ENCODE measurements around the gene PRKG1. TPM values are rescaled to one million over a fixed set of nuclear protein-coding genes. Genes with fewer than 3 reads are reported as not detected.

The PRKG1 gene
- total and polyA plus RNA-seq, 2 donors (not counting 1 experiment from before 2014, with no cell fraction given), result not detected

- Mint-ChIP-seq H3K27me3 (peaks cover 3% of the 10 kb centered on the region), H3K4me1 (no peaks in the 10 kb centered on the region), H3K9me3 (ENCODE audit: insufficient read depth) (no peaks in the 10 kb centered on the region), H3K27ac (no peak overlapping the region), H3K4me3 (no peak overlapping the region)
- Histone ChIP-seq H3K27me3 (replicated peaks in 1 of 4; ENCODE audit: control extremely low read depth in 1 of 4, control insufficient read depth in 3 of 4, insufficient read depth in 4 of 4, low read length in 3 of 4) (no peaks in the 10 kb centered on the region), H3K79me2 (ENCODE audit: control insufficient read depth, insufficient read depth, low read length) (no peaks in the 10 kb centered on the region), H3K4me2 (replicated peaks; ENCODE audit: low read depth, low read length, poor library complexity, severe bottlenecking) (no peak overlapping the region), H3K27ac (ENCODE audit: low read length in 2 of 2) (no peak overlapping the region), H2AFZ (ENCODE audit: insufficient read depth, low read depth, low read length, poor library complexity, severe bottlenecking) (no peak overlapping the region), H3K9ac (ENCODE audit: low read length) (no peak overlapping the region), H3K36me3 (replicated peaks in 1 of 2; ENCODE audit: control extremely low read depth in 1 of 2, control insufficient read depth in 1 of 2, extremely low read depth in 1 of 2, insufficient read depth in 2 of 2, low read length in 1 of 2) (no peaks in the 10 kb centered on the region), H4K20me1 (ENCODE audit: control insufficient read depth, insufficient read depth, low read length, poor library complexity, severe bottlenecking) (no peaks in the 10 kb centered on the region), H3K9me3 (ENCODE audit: control extremely low read depth in 1 of 3, control insufficient read depth in 2 of 3, insufficient read depth in 1 of 3, low read length in 2 of 3) (no peaks in the 10 kb centered on the region), H3K4me1 (ENCODE audit: control insufficient read depth in 2 of 2, insufficient read depth in 2 of 2, low read length in 2 of 2) (no peaks in the 10 kb centered on the region), H3K4me3 (ENCODE audit: control extremely low read depth in 1 of 5, extremely low read depth in 1 of 5, insufficient read depth in 1 of 5, low read depth in 2 of 5, low read length in 4 of 5) (no peak overlapping the region)
- ATAC-seq (ENCODE audit: low read depth), result no peak
- ChIA-PET POLR2A (no interaction called here), CTCF (no interaction called here)
- DNase-seq, result no peak
- intact Hi-C loops (cut with micrococcal nuclease), result no loop called here
- 94% methylated on average over 6 of the region's 6 CpGs for WGBS (ENCODE audit: insufficient coverage)
- no peak for TF ChIP-seq CTCF (IDR thresholded peaks at IDR 0.05)
- TF ChIP-seq EZH2 (IDR thresholded peaks at IDR 0.05; ENCODE audit: borderline replicate concordance, insufficient read depth, low read depth, low read length, poor library complexity, severe bottlenecking), result no peak
Measured at GRCh38 chr10:51046654-51047053, 27.6 kb upstream of the PRKG1 start.

GRCh38 chr10:51047857-51048256 is 26.4 kb upstream of the PRKG1 start:
- TF ChIP-seq CTCF (IDR thresholded peaks at IDR 0.05) (no peak), EZH2 (IDR thresholded peaks at IDR 0.05; ENCODE audit: borderline replicate concordance, insufficient read depth, low read depth, low read length, poor library complexity, severe bottlenecking) (no peak)
- no peak overlapping the region for H3K27ac Mint-ChIP-seq
- peaks cover 3% of the 10 kb centered on the region for H3K27me3 Mint-ChIP-seq
- WGBS (ENCODE audit: insufficient coverage), result 86% methylated on average over 1 of the region's 2 CpGs
- ChIA-PET CTCF (no interaction called here), POLR2A (no interaction called here)
- Histone ChIP-seq H3K9me3 (ENCODE audit: control extremely low read depth in 1 of 3, control insufficient read depth in 2 of 3, insufficient read depth in 1 of 3, low read length in 2 of 3) (no peaks in the 10 kb centered on the region), H3K27me3 (replicated peaks in 1 of 4; ENCODE audit: control extremely low read depth in 1 of 4, control insufficient read depth in 3 of 4, insufficient read depth in 4 of 4, low read length in 3 of 4) (no peaks in the 10 kb centered on the region), H3K79me2 (ENCODE audit: control insufficient read depth, insufficient read depth, low read length) (no peaks in the 10 kb centered on the region), H3K4me2 (replicated peaks; ENCODE audit: low read depth, low read length, poor library complexity, severe bottlenecking) (no peak overlapping the region), H4K20me1 (ENCODE audit: control insufficient read depth, insufficient read depth, low read length, poor library complexity, severe bottlenecking) (no peaks in the 10 kb centered on the region), H3K4me1 (ENCODE audit: control insufficient read depth in 2 of 2, insufficient read depth in 2 of 2, low read length in 2 of 2) (no peaks in the 10 kb centered on the region), H3K27ac (ENCODE audit: low read length in 2 of 2) (no peak overlapping the region), H3K4me3 (ENCODE audit: control extremely low read depth in 1 of 5, extremely low read depth in 1 of 5, insufficient read depth in 1 of 5, low read depth in 2 of 5, low read length in 4 of 5) (no peak overlapping the region), H2AFZ (ENCODE audit: insufficient read depth, low read depth, low read length, poor library complexity, severe bottlenecking) (no peak overlapping the region), H3K9ac (ENCODE audit: low read length) (no peak overlapping the region), H3K36me3 (replicated peaks in 1 of 2; ENCODE audit: control extremely low read depth in 1 of 2, control insufficient read depth in 1 of 2, extremely low read depth in 1 of 2, insufficient read depth in 2 of 2, low read length in 1 of 2) (no peaks in the 10 kb centered on the region)
- H3K4me1 Mint-ChIP-seq, result no peaks in the 10 kb centered on the region
- no peaks in the 10 kb centered on the region for H3K9me3 Mint-ChIP-seq (ENCODE audit: insufficient read depth)
- no peak overlapping the region for H3K4me3 Mint-ChIP-seq
- intact Hi-C loops (cut with micrococcal nuclease), result no loop called here
- DNase-seq (no peak), ATAC-seq (ENCODE audit: low read depth) (no peak)

Measured in B cell (primary cell).